ENCODE data around the gene PCDHGA7.
"Not testable (repeated sequence)": the region's sequence is repeated elsewhere in the genome, so short reads cannot be mapped to it uniquely, and the experiment has no call there.

PCDHGA7 gene

DNA sequence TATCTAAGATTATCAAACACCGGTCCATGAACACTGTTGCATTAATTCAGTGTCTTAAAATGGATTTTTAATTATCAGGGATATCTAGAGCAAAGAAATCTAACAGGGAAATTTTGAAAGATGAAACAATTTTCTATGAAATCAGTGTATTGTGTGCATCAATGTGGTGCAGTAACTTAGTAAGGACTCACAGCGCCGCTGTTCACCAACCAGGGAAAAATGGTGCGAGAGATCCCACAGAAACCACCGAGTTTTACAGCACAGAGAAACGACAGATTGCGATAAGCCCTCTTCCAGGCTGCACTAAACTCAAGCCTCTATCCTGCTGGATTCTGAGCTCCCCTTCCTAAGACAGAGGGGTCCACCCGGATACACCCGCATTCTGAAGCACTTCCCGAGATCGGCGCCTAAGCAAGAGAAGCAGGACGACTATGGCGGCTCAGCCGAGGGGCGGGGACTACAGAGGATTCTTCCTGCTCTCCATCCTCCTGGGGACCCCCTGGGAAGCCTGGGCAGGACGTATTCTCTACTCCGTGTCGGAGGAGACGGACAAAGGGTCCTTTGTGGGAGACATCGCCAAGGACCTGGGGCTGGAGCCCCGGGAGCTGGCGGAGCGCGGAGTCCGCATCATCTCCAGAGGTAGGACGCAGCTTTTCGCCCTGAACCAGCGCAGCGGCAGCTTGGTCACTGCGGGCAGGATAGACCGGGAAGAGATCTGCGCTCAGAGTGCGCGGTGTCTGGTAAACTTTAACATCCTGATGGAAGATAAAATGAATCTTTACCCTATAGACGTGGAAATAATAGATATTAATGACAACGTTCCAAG is at the start of gene PCDHGA7:
TSS of gene PCDHGA7 (plus strand) at position 274 of the 826 bp plus-strand sequence. CDS start at position 432, 158 bp downstream.
- peak within 1 kb of the TSS; percentile 46 for H3K4me3 ChIP-seq (ENCODE audit: low read depth, low read length)
- in situ Hi-C loops (cut with HindIII; ENCODE audit: low sequenced_read_pairs) = no loop called here
- DNase-seq (ENCODE audit: low read depth, low spot score) = peak; percentile 56
- TF ChIP-seq, protein P1, sequence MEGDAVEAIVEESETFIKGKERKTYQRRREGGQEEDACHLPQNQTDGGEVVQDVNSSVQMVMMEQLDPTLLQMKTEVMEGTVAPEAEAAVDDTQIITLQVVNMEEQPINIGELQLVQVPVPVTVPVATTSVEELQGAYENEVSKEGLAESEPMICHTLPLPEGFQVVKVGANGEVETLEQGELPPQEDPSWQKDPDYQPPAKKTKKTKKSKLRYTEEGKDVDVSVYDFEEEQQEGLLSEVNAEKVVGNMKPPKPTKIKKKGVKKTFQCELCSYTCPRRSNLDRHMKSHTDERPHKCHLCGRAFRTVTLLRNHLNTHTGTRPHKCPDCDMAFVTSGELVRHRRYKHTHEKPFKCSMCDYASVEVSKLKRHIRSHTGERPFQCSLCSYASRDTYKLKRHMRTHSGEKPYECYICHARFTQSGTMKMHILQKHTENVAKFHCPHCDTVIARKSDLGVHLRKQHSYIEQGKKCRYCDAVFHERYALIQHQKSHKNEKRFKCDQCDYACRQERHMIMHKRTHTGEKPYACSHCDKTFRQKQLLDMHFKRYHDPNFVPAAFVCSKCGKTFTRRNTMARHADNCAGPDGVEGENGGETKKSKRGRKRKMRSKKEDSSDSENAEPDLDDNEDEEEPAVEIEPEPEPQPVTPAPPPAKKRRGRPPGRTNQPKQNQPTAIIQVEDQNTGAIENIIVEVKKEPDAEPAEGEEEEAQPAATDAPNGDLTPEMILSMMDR (IDR thresholded peaks at IDR 0.05; ENCODE audit: low read depth, low read length) = peak; percentile 59

DNA sequence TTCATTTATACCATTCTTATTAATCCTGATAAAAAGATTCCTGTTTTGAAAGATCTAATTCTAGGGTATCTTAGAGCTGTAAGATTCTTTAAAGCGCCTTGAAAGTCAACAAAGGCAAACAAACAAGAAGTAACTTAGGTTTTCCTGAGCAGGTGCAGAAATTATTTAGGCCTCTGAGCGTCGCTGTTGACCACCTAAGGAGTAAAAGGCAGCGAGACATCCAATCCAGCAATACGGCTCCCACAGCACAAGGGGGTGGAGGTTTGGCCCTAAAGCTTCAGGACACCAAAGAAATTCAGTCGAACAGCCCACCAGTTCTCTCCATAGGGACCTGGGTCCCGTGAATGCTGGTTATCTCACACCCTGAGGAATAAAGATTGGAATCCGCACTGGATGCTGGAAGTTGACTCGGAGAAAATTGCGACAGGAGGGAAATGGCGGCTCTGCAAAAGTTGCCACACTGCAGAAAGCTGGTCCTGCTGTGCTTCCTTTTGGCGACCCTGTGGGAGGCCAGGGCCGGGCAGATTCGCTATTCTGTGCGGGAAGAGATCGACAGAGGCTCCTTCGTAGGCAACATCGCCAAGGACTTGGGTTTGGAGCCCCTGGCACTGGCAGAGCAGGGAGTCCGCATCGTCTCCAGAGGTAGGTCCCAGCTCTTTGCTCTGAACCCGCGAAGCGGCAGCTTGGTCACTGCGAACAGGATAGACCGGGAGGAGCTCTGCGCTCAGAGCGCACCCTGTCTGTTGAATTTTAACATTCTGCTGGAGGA is 43.8 kb upstream of the PCDHGA7 start, which contains the start of gene PCDHGA2:
TSS of gene PCDHGA2 (plus strand) at position 223 of the 769 bp plus-strand sequence.
- peak within 1 kb of the TSS; percentile 31 for H3K4me3 ChIP-seq (ENCODE audit: low read depth, low read length)
- DNase-seq (ENCODE audit: low read depth, low spot score) = peak; percentile 67
- TF ChIP-seq, protein P1 (IDR thresholded peaks at IDR 0.05; ENCODE audit: low read depth, low read length) = peak; percentile 56
- in situ Hi-C loops (cut with HindIII; ENCODE audit: low sequenced_read_pairs) = no loop called here

DNA sequence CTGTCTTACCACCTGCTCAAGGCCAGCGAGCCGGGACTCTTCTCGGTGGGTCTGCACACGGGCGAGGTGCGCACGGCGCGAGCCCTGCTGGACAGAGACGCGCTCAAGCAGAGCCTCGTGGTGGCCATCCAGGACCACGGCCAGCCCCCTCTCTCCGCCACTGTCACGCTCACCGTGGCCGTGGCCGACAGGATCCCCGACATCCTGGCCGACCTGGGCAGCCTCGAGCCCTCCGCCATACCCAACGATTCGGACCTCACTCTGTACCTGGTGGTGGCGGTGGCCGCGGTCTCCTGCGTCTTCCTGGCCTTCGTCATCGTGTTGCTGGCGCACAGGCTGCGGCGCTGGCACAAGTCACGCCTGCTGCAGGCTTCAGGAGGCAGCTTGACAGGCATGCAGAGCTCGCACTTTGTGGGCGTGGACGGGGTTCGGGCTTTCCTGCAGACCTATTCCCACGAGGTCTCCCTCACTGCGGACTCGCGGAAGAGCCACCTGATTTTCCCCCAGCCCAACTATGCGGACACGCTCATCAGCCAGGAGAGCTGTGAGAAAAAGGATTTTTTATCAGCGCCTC is 41.7 kb upstream of the PCDHGA7 start:
- DNase-seq (ENCODE audit: low read depth, low spot score); H3K4me3 ChIP-seq (ENCODE audit: low read depth, low read length); in situ Hi-C loops (cut with HindIII; ENCODE audit: low sequenced_read_pairs): not testable (repeated sequence)

DNA sequence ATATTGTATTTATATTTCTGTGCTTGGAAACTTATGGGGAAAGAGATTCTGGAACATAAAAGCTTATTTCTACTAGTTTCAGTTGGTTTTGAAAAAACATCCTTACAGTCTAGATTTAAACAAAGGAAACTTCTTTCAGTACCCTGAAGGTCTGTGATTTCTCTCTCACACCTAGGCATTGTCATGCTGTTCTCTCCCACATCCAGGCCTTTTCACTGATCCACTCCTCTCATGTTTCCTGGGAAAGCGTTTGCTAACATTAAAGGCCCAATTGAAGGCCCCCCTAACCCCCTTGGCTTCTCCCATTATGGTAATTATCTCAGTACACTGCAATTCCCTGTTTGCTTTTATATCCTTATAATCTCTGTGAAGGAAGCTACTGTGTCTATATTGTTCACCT is 39.8 kb upstream of the PCDHGA7 start:
- in situ Hi-C loops (cut with HindIII; ENCODE audit: low sequenced_read_pairs) = no loop called here
- no peak for DNase-seq (ENCODE audit: low read depth, low spot score)
- TF ChIP-seq, protein P1 (IDR thresholded peaks at IDR 0.05; ENCODE audit: low read depth, low read length) = no peak
- H3K4me3 ChIP-seq (ENCODE audit: low read depth, low read length) = no peak overlapping the region

DNA sequence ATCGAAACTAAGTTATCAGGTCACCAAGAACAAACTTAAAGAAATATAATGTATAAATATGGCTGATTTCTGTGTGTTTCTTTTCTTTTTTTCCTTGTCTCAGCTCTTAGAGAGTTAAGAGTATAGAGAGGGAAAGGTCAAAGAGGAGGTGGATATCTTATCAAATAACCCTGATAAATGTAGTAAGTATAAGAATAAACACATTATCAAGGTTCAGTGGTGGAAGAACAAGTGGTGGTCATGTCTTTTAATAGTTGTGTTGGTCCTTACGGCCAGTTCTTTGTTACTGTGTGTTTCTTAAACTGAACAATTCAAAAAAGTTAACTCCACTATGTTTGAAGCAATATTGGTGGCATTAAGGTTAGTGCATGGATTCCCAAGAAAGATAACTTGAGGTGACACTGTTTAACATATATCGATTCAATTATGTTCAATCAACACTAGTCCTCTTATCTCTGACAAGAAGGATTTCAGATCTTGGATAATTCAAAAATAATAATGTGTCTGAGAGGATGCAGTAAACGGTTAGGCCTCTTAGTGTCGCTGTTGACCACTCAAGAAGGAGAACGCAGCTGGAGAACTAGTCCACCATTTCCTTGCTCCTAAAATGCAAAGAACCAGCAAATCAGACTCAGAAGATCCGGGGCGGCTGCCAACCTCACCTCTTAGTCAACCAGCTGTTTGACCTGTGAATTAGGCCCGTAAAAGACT is 39.1 kb upstream of the PCDHGA7 start, which contains the start of gene PCDHGA3:
TSS of gene PCDHGA3 (plus strand) at position 588 of the 711 bp plus-strand sequence. CDS start 205 bp downstream, outside the sequence.
- DNase-seq (ENCODE audit: low read depth, low spot score) = peak; percentile 62
- peak within 1 kb of the TSS; percentile 39 for H3K4me3 ChIP-seq (ENCODE audit: low read depth, low read length)
- TF ChIP-seq, protein P1 (IDR thresholded peaks at IDR 0.05; ENCODE audit: low read depth, low read length) = peak; percentile 49
- in situ Hi-C loops (cut with HindIII; ENCODE audit: low sequenced_read_pairs) = no loop called here

DNA sequence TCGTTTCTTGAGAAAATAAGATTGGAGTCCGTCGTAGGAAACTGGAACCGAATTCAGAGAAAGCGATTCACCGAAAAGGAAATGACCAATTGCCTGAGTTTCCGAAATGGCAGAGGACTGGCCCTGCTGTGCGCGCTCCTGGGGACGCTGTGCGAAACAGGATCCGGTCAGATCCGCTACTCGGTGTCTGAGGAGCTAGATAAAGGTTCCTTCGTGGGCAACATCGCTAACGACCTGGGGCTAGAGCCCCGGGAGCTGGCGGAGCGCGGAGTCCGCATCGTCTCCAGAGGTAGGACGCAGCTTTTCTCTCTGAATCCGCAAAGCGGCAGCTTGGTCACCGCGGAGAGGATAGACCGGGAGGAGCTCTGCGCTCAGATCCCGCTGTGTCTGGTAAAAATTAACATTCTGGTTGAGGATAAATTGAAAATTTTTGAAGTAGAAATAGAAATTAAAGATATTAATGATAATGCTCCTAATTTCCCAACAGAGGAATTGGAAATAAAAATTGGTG is 38.5 kb upstream of the PCDHGA7 start:
- TF ChIP-seq, protein P1 (IDR thresholded peaks at IDR 0.05; ENCODE audit: low read depth, low read length) = no peak
- no peak for DNase-seq (ENCODE audit: low read depth, low spot score)
- H3K4me3 ChIP-seq (ENCODE audit: low read depth, low read length) = peak overlapping the region; percentile 39
- in situ Hi-C loops (cut with HindIII; ENCODE audit: low sequenced_read_pairs) = no loop called here

All from astrocyte of the spinal cord (primary cell).